NOMO-1 treated with dmso at 0.1 percent for 144 hours (cell line): ENCODE measurements around the gene ZNF524.
A peak's percentile ranks its signal among the peaks of the same experiment; 100 is the strongest.

Source experiments
- DNase-seq: peaks from one replicate; lab custom pipeline; 2025; ENCODE audit not compliant: unreplicated experiment; lab: John Stamatoyannopoulos, UW

The ZNF524 gene

GRCh38 chr19:55601084-55601483 is 996 bp downstream of the ZNF524 start:
- no peak for DNase-seq

GRCh38 chr19:55602104-55603001 is 2.3 kb downstream of the ZNF524 start:
- no peak for DNase-seq

- no peak for DNase-seq
Observed at GRCh38 chr19:55603115-55603514, 3.0 kb downstream of the ZNF524 start.

GRCh38 chr19:55603581-55604292 is 3.6 kb downstream of the ZNF524 start:
- DNase-seq, result no peak

GRCh38 chr19:55605207-55605636 is 5.1 kb downstream of the ZNF524 start:
- DNase-seq, result peak; percentile 86

- peak; percentile 74 for DNase-seq
Observed at GRCh38 chr19:55605637-55606470, 5.8 kb downstream of the ZNF524 start, which contains the start of gene ZNF865. Gene ZNF865 (plus strand): TSS chr19:55605647. CDS start chr19:55613619, 7,972 bp downstream.

- no peak for DNase-seq
Observed at GRCh38 chr19:55606471-55606787, 6.3 kb downstream of the ZNF524 start.

GRCh38 chr19:55606817-55607216 is 6.7 kb downstream of the ZNF524 start:
- DNase-seq, result no peak

- no peak for DNase-seq
Observed at GRCh38 chr19:55609326-55609725, 9.2 kb downstream of the ZNF524 start.

- no peak for DNase-seq
Observed at GRCh38 chr19:55611300-55611982, 11.4 kb downstream of the ZNF524 start.

GRCh38 chr19:55611983-55612645 is 12.0 kb downstream of the ZNF524 start:
- DNase-seq, result no peak

- no peak for DNase-seq
Observed at GRCh38 chr19:55613396-55613795, 13.3 kb downstream of the ZNF524 start.

GRCh38 chr19:55613930-55614710 is 14.0 kb downstream of the ZNF524 start:
- DNase-seq, result no peak

GRCh38 chr19:55614711-55615542 is 14.8 kb downstream of the ZNF524 start:
- no peak for DNase-seq

- no peak for DNase-seq
Observed at GRCh38 chr19:55615543-55616394, 15.7 kb downstream of the ZNF524 start.

GRCh38 chr19:55616395-55616875 is 16.3 kb downstream of the ZNF524 start:
- DNase-seq, result no peak

GRCh38 chr19:55617426-55617825 is 17.3 kb downstream of the ZNF524 start:
- no peak for DNase-seq
